WTC11 (cell line): ENCODE results near the gene ATG14. TPM values are rescaled to one million over a fixed set of nuclear protein-coding genes. Genes with fewer than 3 reads are reported as not detected.

Experiments used
- ATAC-seq: fragments of 200-7000 bp; cut with Tn5 transposase; 2 replicates; pipeline ENCODE4 v1.10.0; 2021; ENCODE audit warnings: mild to moderate bottlenecking, moderate library complexity
- CTCF ChIA-PET: fragments of 300-600 bp; sonication (Branson Sonifier 250); formaldehyde crosslinking; loops from one replicate; lab custom pipeline; 2021; ENCODE audit warnings: antibody characterized with exemption; lab: Charles Lee
- POLR2A ChIA-PET: fragments of 350-600 bp; sonication (Branson Sonifier 250); formaldehyde crosslinking; loops from one replicate; lab custom pipeline; 2021; ENCODE audit warnings: antibody characterized with exemption; lab: Charles Lee
- DNase-seq: peaks from one replicate; pipeline ENCODE4 v3.0.0; 2021; ENCODE audit warnings: low spot score
- H3K27ac Mint-ChIP-seq: 2 replicates; pipeline ENCODE4 v1.8.0; 2021; ENCODE audit warnings: mixed read lengths
- H3K27me3 Mint-ChIP-seq: 2 replicates; pipeline ENCODE4 v1.8.0; 2021; ENCODE audit warnings: low read depth, mild to moderate bottlenecking, moderate library complexity, mixed read lengths
- H3K36me3 Mint-ChIP-seq: 2 replicates; pipeline ENCODE4 v1.8.0; 2021; ENCODE audit warnings: mixed read lengths
- H3K4me1 Mint-ChIP-seq: 2 replicates; pipeline ENCODE4 v1.8.0; 2022; ENCODE audit warnings: mixed read lengths
- H3K4me3 Mint-ChIP-seq: 2 replicates; pipeline ENCODE4 v1.8.0; 2021; ENCODE audit warnings: mild to moderate bottlenecking, moderate library complexity, mixed read lengths
- H3K9me3 Mint-ChIP-seq: 2 replicates; pipeline ENCODE4 v1.8.0; 2021; ENCODE audit warnings: mixed read lengths
- ETV6 ChIP-seq: sonication (generic); formaldehyde crosslinking; IDR thresholded peaks from 2 replicates; pipeline ENCODE4 v1.8.1; 2022; ENCODE audit warnings: mild to moderate bottlenecking, missing genetic modification reagents
- JAZF1 ChIP-seq: fragments of 250-450 bp; sonication (Bioruptor Pico); IDR thresholded peaks from 2 replicates; pipeline ENCODE4 v1.9.0; 2021; ENCODE audit warnings: moderate library complexity, mild to moderate bottlenecking, inconsistent platforms
- MXD4 ChIP-seq: fragments of 250-450 bp; sonication (Bioruptor Pico); IDR thresholded peaks from 2 replicates; pipeline ENCODE4 v1.8.0; 2021; ENCODE audit warnings: mild to moderate bottlenecking, moderate library complexity, borderline replicate concordance
- NFE2L1 ChIP-seq: sonication (generic); formaldehyde crosslinking; IDR thresholded peaks from 2 replicates; pipeline ENCODE4 v1.8.1; 2023; ENCODE audit warnings: missing genetic modification reagents
- NR2C2 ChIP-seq: sonication (generic); formaldehyde crosslinking; IDR thresholded peaks from 2 replicates; pipeline ENCODE4 v1.8.0; 2022; ENCODE audit warnings: mild to moderate bottlenecking, missing genetic modification reagents
- RELA ChIP-seq: sonication (generic); formaldehyde crosslinking; IDR thresholded peaks from 2 replicates; pipeline ENCODE4 v1.8.1; 2022; ENCODE audit warnings: missing genetic modification reagents, mild to moderate bottlenecking, borderline replicate concordance
- TP53 ChIP-seq: sonication (generic); formaldehyde crosslinking; IDR thresholded peaks from 2 replicates; pipeline ENCODE4 v1.8.1; 2023; ENCODE audit warnings: mild to moderate bottlenecking, missing genetic modification reagents
- ZNF121 ChIP-seq: sonication (generic); formaldehyde crosslinking; IDR thresholded peaks from 2 replicates; pipeline ENCODE4 v1.8.0; 2023; ENCODE audit warnings: missing genetic modification reagents
- ZNF232 ChIP-seq: sonication (generic); formaldehyde crosslinking; IDR thresholded peaks from 2 replicates; pipeline ENCODE4 v1.8.0; 2022; ENCODE audit warnings: mild to moderate bottlenecking, missing genetic modification reagents
- ZNF263 ChIP-seq: sonication (generic); formaldehyde crosslinking; IDR thresholded peaks from 2 replicates; pipeline ENCODE4 v1.8.1; 2022; ENCODE audit warnings: low read depth, mild to moderate bottlenecking, moderate library complexity, missing genetic modification reagents
- ZNF671 ChIP-seq: fragments of 250-450 bp; sonication (Bioruptor Pico); IDR thresholded peaks from 2 replicates; pipeline ENCODE4 v1.8.0; 2021; ENCODE audit warnings: mild to moderate bottlenecking
- total RNA-seq: library from RNA; stranded (reverse); gene quantifications from 3 replicates; pipeline ENCODE4 v1.2.3, GENCODE V29; 2021
- TF ChIP-seq, protein P1 (sequence below): sonication (generic); formaldehyde crosslinking; IDR thresholded peaks from 2 replicates; pipeline ENCODE4 v1.8.0; 2022; ENCODE audit warnings: missing genetic modification reagents
- TF ChIP-seq, protein P2 (sequence below): sonication (generic); formaldehyde crosslinking; conservative IDR thresholded peaks from 2 replicates; pipeline ENCODE4 v1.8.1; 2023; ENCODE audit warnings: mild to moderate bottlenecking, low read depth, missing genetic modification reagents, moderate library complexity
- TF ChIP-seq, protein P3 (sequence below): sonication (generic); formaldehyde crosslinking; IDR thresholded peaks from 2 replicates; pipeline ENCODE4 v1.8.1; 2023; ENCODE audit warnings: mild to moderate bottlenecking, missing genetic modification reagents
- TF ChIP-seq, protein P4 (sequence below): sonication (generic); formaldehyde crosslinking; IDR thresholded peaks from 2 replicates; pipeline ENCODE4 v1.8.1; 2022; ENCODE audit warnings: mild to moderate bottlenecking, moderate library complexity, missing genetic modification reagents
- TF ChIP-seq, protein P5 (sequence below): sonication (generic); formaldehyde crosslinking; IDR thresholded peaks from 2 replicates; pipeline ENCODE4 v1.8.0; 2022; ENCODE audit warnings: mild to moderate bottlenecking, missing genetic modification reagents
- TF ChIP-seq, protein P6 (sequence below): fragments of 250-450 bp; sonication (Bioruptor Pico); IDR thresholded peaks from 2 replicates; pipeline ENCODE4 v2.1.2; 2022; ENCODE audit warnings: mild to moderate bottlenecking, moderate library complexity
- TF ChIP-seq, protein P7 (sequence below): sonication (generic); formaldehyde crosslinking; IDR thresholded peaks from 2 replicates; pipeline ENCODE4 v1.8.1; 2023; ENCODE audit warnings: mild to moderate bottlenecking, missing genetic modification reagents, moderate library complexity

Gene ATG14
- total RNA-seq, 1 experiment from 2014 or later, result 10.4 TPM

DNA sequence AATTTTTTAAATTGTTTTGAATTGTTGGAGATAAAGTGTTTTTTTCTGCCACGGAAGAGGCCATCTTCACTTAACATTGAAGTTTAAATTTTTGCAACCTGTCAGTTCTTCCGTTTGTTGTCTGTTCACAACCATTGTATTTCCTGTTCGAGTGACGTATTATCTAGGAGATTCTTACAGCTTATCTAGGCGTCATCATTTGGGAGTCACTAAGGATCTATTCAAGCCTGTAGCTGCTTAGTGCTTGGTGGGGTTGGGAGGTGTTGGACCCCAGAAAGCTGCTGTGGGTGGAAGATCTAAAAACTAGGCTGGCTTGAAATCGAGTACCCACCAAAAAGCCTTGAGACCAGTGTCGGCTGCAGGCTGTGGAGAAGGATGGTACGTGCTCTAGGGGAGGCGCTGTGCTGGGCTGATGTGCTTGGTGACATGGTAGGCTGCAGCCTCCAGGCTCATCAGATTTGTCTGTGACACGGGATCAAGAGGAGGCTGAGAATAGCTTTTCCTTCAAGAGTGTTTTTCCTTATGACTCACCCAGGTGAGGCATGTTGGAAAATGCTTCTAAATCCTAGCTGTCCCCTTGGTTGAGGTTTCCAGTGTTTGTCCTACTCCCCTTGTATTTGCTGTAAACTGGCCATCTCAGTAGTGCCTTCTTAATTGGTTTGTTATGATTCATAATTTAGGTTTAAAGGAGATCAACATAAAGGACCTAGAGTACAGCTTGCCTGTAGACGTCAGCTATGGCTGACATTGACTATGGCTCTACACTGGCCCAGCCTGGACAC, 57.8 kb downstream of the ATG14 start:
- Mint-ChIP-seq H3K36me3 (peaks cover 5% of the 10 kb centered on the region), H3K27ac (peak overlapping the region; percentile 15; the same call in 1 of the 2 replicates), H3K27me3 (no peaks in the 10 kb centered on the region), H3K9me3 (no peaks in the 10 kb centered on the region), H3K4me1 (peaks cover 19% of the 10 kb centered on the region), H3K4me3 (no peak overlapping the region)
- ATAC-seq (peak; percentile 44), DNase-seq (no peak)
- POLR2A ChIA-PET, result interaction anchor here (0.6 kb wide), 1 partner anchor 224 kb away, joined by 8 read pairs; no protein-coding TSS in a partner anchor
- CTCF ChIA-PET, result interaction anchor here (0.5 to 3.5 kb wide), 33 partner anchors 8 to 334 kb away, joined by 3 to 48 read pairs (median 4); partner anchors contain the start of genes DLGAP5, FBXO34 and MAPK1IP1L
- TF ChIP-seq RELA (CRISPR knock-in tag) (no peak), MXD4 (CRISPR knock-in tag) (no peak), NFE2L1 (CRISPR knock-in tag) (no peak), NR2C2 (CRISPR knock-in tag) (no peak), JAZF1 (no peak), ZNF671 (CRISPR knock-in tag) (no peak), ETV6 (no peak), ZNF263 (CRISPR knock-in tag) (no peak), TP53 (CRISPR knock-in tag) (no peak), ZNF121 (CRISPR knock-in tag) (no peak), ZNF232 (CRISPR knock-in tag) (no peak)
- TF ChIP-seq, protein P1, sequence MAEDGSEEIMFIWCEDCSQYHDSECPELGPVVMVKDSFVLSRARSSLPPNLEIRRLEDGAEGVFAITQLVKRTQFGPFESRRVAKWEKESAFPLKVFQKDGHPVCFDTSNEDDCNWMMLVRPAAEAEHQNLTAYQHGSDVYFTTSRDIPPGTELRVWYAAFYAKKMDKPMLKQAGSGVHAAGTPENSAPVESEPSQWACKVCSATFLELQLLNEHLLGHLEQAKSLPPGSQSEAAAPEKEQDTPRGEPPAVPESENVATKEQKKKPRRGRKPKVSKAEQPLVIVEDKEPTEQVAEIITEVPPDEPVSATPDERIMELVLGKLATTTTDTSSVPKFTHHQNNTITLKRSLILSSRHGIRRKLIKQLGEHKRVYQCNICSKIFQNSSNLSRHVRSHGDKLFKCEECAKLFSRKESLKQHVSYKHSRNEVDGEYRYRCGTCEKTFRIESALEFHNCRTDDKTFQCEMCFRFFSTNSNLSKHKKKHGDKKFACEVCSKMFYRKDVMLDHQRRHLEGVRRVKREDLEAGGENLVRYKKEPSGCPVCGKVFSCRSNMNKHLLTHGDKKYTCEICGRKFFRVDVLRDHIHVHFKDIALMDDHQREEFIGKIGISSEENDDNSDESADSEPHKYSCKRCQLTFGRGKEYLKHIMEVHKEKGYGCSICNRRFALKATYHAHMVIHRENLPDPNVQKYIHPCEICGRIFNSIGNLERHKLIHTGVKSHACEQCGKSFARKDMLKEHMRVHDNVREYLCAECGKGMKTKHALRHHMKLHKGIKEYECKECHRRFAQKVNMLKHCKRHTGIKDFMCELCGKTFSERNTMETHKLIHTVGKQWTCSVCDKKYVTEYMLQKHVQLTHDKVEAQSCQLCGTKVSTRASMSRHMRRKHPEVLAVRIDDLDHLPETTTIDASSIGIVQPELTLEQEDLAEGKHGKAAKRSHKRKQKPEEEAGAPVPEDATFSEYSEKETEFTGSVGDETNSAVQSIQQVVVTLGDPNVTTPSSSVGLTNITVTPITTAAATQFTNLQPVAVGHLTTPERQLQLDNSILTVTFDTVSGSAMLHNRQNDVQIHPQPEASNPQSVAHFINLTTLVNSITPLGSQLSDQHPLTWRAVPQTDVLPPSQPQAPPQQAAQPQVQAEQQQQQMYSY, result no peak
- TF ChIP-seq, protein P2, sequence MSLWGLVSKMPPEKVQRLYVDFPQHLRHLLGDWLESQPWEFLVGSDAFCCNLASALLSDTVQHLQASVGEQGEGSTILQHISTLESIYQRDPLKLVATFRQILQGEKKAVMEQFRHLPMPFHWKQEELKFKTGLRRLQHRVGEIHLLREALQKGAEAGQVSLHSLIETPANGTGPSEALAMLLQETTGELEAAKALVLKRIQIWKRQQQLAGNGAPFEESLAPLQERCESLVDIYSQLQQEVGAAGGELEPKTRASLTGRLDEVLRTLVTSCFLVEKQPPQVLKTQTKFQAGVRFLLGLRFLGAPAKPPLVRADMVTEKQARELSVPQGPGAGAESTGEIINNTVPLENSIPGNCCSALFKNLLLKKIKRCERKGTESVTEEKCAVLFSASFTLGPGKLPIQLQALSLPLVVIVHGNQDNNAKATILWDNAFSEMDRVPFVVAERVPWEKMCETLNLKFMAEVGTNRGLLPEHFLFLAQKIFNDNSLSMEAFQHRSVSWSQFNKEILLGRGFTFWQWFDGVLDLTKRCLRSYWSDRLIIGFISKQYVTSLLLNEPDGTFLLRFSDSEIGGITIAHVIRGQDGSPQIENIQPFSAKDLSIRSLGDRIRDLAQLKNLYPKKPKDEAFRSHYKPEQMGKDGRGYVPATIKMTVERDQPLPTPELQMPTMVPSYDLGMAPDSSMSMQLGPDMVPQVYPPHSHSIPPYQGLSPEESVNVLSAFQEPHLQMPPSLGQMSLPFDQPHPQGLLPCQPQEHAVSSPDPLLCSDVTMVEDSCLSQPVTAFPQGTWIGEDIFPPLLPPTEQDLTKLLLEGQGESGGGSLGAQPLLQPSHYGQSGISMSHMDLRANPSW (CRISPR knock-in tag), result no peak
- TF ChIP-seq, protein P3, sequence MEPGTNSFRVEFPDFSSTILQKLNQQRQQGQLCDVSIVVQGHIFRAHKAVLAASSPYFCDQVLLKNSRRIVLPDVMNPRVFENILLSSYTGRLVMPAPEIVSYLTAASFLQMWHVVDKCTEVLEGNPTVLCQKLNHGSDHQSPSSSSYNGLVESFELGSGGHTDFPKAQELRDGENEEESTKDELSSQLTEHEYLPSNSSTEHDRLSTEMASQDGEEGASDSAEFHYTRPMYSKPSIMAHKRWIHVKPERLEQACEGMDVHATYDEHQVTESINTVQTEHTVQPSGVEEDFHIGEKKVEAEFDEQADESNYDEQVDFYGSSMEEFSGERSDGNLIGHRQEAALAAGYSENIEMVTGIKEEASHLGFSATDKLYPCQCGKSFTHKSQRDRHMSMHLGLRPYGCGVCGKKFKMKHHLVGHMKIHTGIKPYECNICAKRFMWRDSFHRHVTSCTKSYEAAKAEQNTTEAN (CRISPR knock-in tag), result no peak
- TF ChIP-seq, protein P4, sequence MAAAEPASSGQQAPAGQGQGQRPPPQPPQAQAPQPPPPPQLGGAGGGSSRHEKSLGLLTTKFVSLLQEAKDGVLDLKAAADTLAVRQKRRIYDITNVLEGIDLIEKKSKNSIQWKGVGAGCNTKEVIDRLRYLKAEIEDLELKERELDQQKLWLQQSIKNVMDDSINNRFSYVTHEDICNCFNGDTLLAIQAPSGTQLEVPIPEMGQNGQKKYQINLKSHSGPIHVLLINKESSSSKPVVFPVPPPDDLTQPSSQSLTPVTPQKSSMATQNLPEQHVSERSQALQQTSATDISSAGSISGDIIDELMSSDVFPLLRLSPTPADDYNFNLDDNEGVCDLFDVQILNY (CRISPR knock-in tag), result no peak
- TF ChIP-seq, protein P5, sequence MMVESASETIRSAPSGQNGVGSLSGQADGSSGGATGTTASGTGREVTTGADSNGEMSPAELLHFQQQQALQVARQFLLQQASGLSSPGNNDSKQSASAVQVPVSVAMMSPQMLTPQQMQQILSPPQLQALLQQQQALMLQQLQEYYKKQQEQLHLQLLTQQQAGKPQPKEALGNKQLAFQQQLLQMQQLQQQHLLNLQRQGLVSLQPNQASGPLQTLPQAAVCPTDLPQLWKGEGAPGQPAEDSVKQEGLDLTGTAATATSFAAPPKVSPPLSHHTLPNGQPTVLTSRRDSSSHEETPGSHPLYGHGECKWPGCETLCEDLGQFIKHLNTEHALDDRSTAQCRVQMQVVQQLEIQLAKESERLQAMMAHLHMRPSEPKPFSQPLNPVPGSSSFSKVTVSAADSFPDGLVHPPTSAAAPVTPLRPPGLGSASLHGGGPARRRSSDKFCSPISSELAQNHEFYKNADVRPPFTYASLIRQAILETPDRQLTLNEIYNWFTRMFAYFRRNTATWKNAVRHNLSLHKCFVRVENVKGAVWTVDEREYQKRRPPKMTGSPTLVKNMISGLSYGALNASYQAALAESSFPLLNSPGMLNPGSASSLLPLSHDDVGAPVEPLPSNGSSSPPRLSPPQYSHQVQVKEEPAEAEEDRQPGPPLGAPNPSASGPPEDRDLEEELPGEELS (CRISPR knock-in tag), result no peak
- TF ChIP-seq, protein P6, sequence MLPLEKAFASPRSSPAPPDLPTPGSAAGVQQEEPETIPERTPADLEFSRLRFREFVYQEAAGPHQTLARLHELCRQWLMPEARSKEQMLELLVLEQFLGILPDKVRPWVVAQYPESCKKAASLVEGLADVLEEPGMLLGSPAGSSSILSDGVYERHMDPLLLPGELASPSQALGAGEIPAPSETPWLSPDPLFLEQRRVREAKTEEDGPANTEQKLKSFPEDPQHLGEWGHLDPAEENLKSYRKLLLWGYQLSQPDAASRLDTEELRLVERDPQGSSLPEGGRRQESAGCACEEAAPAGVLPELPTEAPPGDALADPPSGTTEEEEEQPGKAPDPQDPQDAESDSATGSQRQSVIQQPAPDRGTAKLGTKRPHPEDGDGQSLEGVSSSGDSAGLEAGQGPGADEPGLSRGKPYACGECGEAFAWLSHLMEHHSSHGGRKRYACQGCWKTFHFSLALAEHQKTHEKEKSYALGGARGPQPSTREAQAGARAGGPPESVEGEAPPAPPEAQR (CRISPR knock-in tag), result no peak
- TF ChIP-seq, protein P7, sequence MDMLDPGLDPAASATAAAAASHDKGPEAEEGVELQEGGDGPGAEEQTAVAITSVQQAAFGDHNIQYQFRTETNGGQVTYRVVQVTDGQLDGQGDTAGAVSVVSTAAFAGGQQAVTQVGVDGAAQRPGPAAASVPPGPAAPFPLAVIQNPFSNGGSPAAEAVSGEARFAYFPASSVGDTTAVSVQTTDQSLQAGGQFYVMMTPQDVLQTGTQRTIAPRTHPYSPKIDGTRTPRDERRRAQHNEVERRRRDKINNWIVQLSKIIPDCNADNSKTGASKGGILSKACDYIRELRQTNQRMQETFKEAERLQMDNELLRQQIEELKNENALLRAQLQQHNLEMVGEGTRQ (CRISPR knock-in tag), result no peak
